Measurements from ENCODE around the gene ELP1.

ELP1 gene

GRCh38 chr9:108845947-108846346, 88.0 kb downstream of the ELP1 start:
- no peak overlapping the region for H3K4me3 ChIP-seq (ENCODE audit: low read length)
- H2AFZ ChIP-seq (ENCODE audit: low read depth, low read length) = no peak overlapping the region
- H3K36me3 ChIP-seq (replicated peaks; ENCODE audit: low read depth, low read length) = no peaks in the 10 kb centered on the region
- no peaks in the 10 kb centered on the region for H3K9me3 ChIP-seq (ENCODE audit: insufficient read depth, low read length)
- H3K27me3 ChIP-seq (ENCODE audit: low read depth, low read length) = peaks cover 21% of the 10 kb centered on the region
- no peak for TF ChIP-seq EZH2phosphoT487 (IDR thresholded peaks at IDR 0.05; ENCODE audit: low read depth)
- no peak for TF ChIP-seq CTCF (IDR thresholded peaks at IDR 0.05; ENCODE audit: low read depth, low read length)
- no peak overlapping the region for H3K27ac ChIP-seq (ENCODE audit: low read length)
- H3K4me1 ChIP-seq (ENCODE audit: low read length) = no peaks in the 10 kb centered on the region
- no peaks in the 10 kb centered on the region for H3K79me2 ChIP-seq (ENCODE audit: low read length)
- H3K4me2 ChIP-seq (ENCODE audit: low read length) = no peak overlapping the region
- H4K20me1 ChIP-seq (ENCODE audit: insufficient read depth, low read length) = no peaks in the 10 kb centered on the region
- H3K9ac ChIP-seq (ENCODE audit: low read length) = no peak overlapping the region

- H3K79me2 ChIP-seq (ENCODE audit: low read length) = no peaks in the 10 kb centered on the region
- no peak overlapping the region for H3K27ac ChIP-seq (ENCODE audit: low read length)
- no peaks in the 10 kb centered on the region for H3K9me3 ChIP-seq (ENCODE audit: insufficient read depth, low read length)
- H3K9ac ChIP-seq (ENCODE audit: low read length) = no peak overlapping the region
- no peak overlapping the region for H3K4me3 ChIP-seq (ENCODE audit: low read length)
- H3K36me3 ChIP-seq (replicated peaks; ENCODE audit: low read depth, low read length) = no peaks in the 10 kb centered on the region
- H2AFZ ChIP-seq (ENCODE audit: low read depth, low read length) = no peak overlapping the region
- peaks cover 21% of the 10 kb centered on the region for H3K27me3 ChIP-seq (ENCODE audit: low read depth, low read length)
- H3K4me2 ChIP-seq (ENCODE audit: low read length) = no peak overlapping the region
- H4K20me1 ChIP-seq (ENCODE audit: insufficient read depth, low read length) = no peaks in the 10 kb centered on the region
- TF ChIP-seq EZH2phosphoT487 (IDR thresholded peaks at IDR 0.05; ENCODE audit: low read depth) = no peak
- TF ChIP-seq CTCF (IDR thresholded peaks at IDR 0.05; ENCODE audit: low read depth, low read length) = no peak
- no peaks in the 10 kb centered on the region for H3K4me1 ChIP-seq (ENCODE audit: low read length)
Observed at GRCh38 chr9:108845507-108845906, 88.4 kb downstream of the ELP1 start.

- Histone ChIP-seq H3K36me3 (replicated peaks; ENCODE audit: low read depth, low read length) (no peaks in the 10 kb centered on the region), H3K9me3 (ENCODE audit: insufficient read depth, low read length) (no peaks in the 10 kb centered on the region), H3K79me2 (ENCODE audit: low read length) (no peaks in the 10 kb centered on the region), H3K4me2 (ENCODE audit: low read length) (no peak overlapping the region), H3K27me3 (ENCODE audit: low read depth, low read length) (peaks cover 21% of the 10 kb centered on the region), H4K20me1 (ENCODE audit: insufficient read depth, low read length) (no peaks in the 10 kb centered on the region), H3K4me3 (ENCODE audit: low read length) (no peak overlapping the region), H3K9ac (ENCODE audit: low read length) (no peak overlapping the region), H3K4me1 (ENCODE audit: low read length) (no peaks in the 10 kb centered on the region), H3K27ac (ENCODE audit: low read length) (no peak overlapping the region), H2AFZ (ENCODE audit: low read depth, low read length) (no peak overlapping the region)
- no peak for TF ChIP-seq EZH2phosphoT487 (IDR thresholded peaks at IDR 0.05; ENCODE audit: low read depth)
- no peak for TF ChIP-seq CTCF (IDR thresholded peaks at IDR 0.05; ENCODE audit: low read depth, low read length)
Observed at GRCh38 chr9:108844856-108845255, 89.1 kb downstream of the ELP1 start.

GRCh38 chr9:108844391-108844790, 89.5 kb downstream of the ELP1 start:
- no peak overlapping the region for H3K4me3 ChIP-seq (ENCODE audit: low read length)
- no peak overlapping the region for H3K27ac ChIP-seq (ENCODE audit: low read length)
- H3K4me1 ChIP-seq (ENCODE audit: low read length) = no peaks in the 10 kb centered on the region
- no peak overlapping the region for H3K4me2 ChIP-seq (ENCODE audit: low read length)
- H3K9me3 ChIP-seq (ENCODE audit: insufficient read depth, low read length) = no peaks in the 10 kb centered on the region
- H3K79me2 ChIP-seq (ENCODE audit: low read length) = no peaks in the 10 kb centered on the region
- H3K27me3 ChIP-seq (ENCODE audit: low read depth, low read length) = peaks cover 21% of the 10 kb centered on the region
- no peaks in the 10 kb centered on the region for H4K20me1 ChIP-seq (ENCODE audit: insufficient read depth, low read length)
- no peak overlapping the region for H2AFZ ChIP-seq (ENCODE audit: low read depth, low read length)
- no peaks in the 10 kb centered on the region for H3K36me3 ChIP-seq (replicated peaks; ENCODE audit: low read depth, low read length)
- H3K9ac ChIP-seq (ENCODE audit: low read length) = no peak overlapping the region
- TF ChIP-seq EZH2phosphoT487 (IDR thresholded peaks at IDR 0.05; ENCODE audit: low read depth) (no peak), CTCF (IDR thresholded peaks at IDR 0.05; ENCODE audit: low read depth, low read length) (no peak)

All from OCI-LY3 (cell line).